Right kidney (tissue), 1 donor: ENCODE results near the gene NOXRED1.

Experiments
- DNase-seq: peaks from one replicate; pipeline ENCODE4 v3.0.0-alpha.2; 2016

The NOXRED1 gene

GRCh38 chr14:77407158-77407557, 16.2 kb downstream of the NOXRED1 start:
- no peak for DNase-seq

GRCh38 chr14:77406718-77407117, 16.6 kb downstream of the NOXRED1 start:
- DNase-seq = no peak

- DNase-seq = no peak
Observed at GRCh38 chr14:77406086-77406485, 17.2 kb downstream of the NOXRED1 start.

GRCh38 chr14:77403768-77404167, 19.6 kb downstream of the NOXRED1 start:
- DNase-seq = no peak

GRCh38 chr14:77400216-77400615, 23.1 kb downstream of the NOXRED1 start:
- DNase-seq = no peak

- DNase-seq = no peak
Observed at GRCh38 chr14:77390188-77390587, 33.1 kb downstream of the NOXRED1 start.

- no peak for DNase-seq
Observed at GRCh38 chr14:77378701-77379100, 44.6 kb downstream of the NOXRED1 start.

GRCh38 chr14:77377502-77377844, 45.9 kb downstream of the NOXRED1 start:
- DNase-seq = no peak

- peak; percentile 99 for DNase-seq
Observed at GRCh38 chr14:77376771-77377501, 46.4 kb downstream of the NOXRED1 start, which contains the start of the genes SAMD15 and TMED8. Gene SAMD15, plus strand, starts transcription at chr14:77377379. Its CDS starts 40 bp downstream, at chr14:77377419. Gene TMED8, minus strand, starts transcription at chr14:77377094. Its CDS starts 41 bp downstream, at chr14:77377053.

- peak; percentile 47 for DNase-seq
Observed at GRCh38 chr14:77375973-77376770, 47.2 kb downstream of the NOXRED1 start.

GRCh38 chr14:77375164-77375950, 48.0 kb downstream of the NOXRED1 start:
- no peak for DNase-seq

- peak; percentile 24 for DNase-seq
Observed at GRCh38 chr14:77372304-77372841, 51.0 kb downstream of the NOXRED1 start.

- DNase-seq = no peak
Observed at GRCh38 chr14:77369285-77369684, 54.0 kb downstream of the NOXRED1 start.

GRCh38 chr14:77364146-77364545, 59.2 kb downstream of the NOXRED1 start:
- DNase-seq = no peak

- DNase-seq = no peak
Observed at GRCh38 chr14:77359626-77360025, 63.7 kb downstream of the NOXRED1 start.

- DNase-seq = no peak
Observed at GRCh38 chr14:77356899-77357298, 66.4 kb downstream of the NOXRED1 start.

- no peak for DNase-seq
Observed at GRCh38 chr14:77355811-77356210, 67.5 kb downstream of the NOXRED1 start.

GRCh38 chr14:77353469-77354141, 69.7 kb downstream of the NOXRED1 start:
- DNase-seq = no peak

GRCh38 chr14:77347751-77348150, 75.6 kb downstream of the NOXRED1 start:
- no peak for DNase-seq

- no peak for DNase-seq
Observed at GRCh38 chr14:77346495-77346894, 76.8 kb downstream of the NOXRED1 start.

- DNase-seq = no peak
Observed at GRCh38 chr14:77344377-77344996, 78.8 kb downstream of the NOXRED1 start.
